Stimulated activated CD8-positive, alpha-beta memory T cell treated with anti-CD3 and anti-CD28 coated beads, Interleukin-2, amount 100 ng/mL, for 48 hours (primary cell): Measurements from ENCODE around the gene FADD.

Experiments
- DNase-seq, 2 donors: peaks; one replicate each; pipeline ENCODE4 v3.0.0-alpha.2; 2020; ENCODE audit warnings: low read depth in 2 of 2

FADD gene, protein sequence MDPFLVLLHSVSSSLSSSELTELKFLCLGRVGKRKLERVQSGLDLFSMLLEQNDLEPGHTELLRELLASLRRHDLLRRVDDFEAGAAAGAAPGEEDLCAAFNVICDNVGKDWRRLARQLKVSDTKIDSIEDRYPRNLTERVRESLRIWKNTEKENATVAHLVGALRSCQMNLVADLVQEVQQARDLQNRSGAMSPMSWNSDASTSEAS

GRCh38 chr11:70202920-70203750, at the start of gene FADD:
TSS of gene FADD (plus strand) at chr11:70203296. CDS start at chr11:70203460, 164 bp downstream.
- peak; percentile 81 to 82 for DNase-seq

- no peak for DNase-seq
Observed at GRCh38 chr11:70155386-70155785, 47.7 kb upstream of the FADD start.

DNA sequence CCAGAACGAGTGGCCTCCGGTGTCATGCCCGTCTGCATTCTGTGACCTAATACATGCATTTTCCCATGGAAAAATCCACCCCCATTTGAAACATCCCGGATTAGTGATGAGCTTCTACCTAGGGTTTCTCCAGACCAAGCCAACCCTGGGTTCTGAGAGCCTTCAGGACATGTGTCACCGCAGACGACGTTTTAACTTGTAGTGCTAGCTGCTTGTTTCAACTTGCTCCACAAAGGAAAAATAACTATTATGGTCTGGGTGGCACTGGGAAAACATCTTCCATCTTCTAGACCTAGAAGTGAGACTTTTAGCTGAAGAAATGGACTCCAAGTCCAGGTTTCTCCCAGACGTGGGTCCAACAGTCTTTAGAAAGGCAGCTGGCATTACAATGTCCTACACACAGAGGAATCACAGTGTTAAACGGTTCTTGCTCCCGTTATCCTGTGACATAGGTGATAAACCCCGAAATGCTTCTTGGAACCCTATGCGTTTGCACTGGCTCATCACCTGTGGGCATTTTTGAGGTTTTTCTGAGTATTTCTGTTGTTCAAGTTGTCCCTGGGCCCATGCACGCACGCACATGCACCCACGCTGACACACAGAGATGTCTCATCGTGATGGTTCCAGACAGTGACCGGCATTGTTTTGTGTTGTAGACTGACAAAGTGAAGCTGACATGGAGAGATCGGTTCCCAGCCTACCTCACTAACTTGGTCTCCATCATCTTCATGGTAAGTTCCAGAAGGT, 46.6 kb upstream of the FADD start:
- DNase-seq, result no peak

DNA sequence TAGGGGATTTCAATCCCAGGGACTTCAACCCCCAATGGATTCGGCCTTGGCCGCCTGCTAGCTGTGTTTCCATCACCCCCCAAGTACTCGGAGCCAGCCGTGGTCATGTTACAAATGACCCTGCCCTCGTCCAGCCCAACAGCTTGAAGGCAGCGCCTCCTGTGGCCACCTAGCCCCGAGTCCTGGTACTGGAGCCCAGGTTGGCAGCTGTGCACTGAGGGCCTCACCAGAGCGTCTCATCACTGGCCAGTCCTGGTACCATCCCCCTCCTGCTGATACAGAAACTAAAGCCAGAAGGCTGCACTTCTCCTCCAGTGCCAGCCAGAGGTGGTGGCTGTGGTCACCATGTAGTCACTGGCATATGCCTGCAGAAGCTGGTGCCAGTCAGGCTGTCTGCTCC, 44.9 kb upstream of the FADD start:
- DNase-seq, result no peak

DNA sequence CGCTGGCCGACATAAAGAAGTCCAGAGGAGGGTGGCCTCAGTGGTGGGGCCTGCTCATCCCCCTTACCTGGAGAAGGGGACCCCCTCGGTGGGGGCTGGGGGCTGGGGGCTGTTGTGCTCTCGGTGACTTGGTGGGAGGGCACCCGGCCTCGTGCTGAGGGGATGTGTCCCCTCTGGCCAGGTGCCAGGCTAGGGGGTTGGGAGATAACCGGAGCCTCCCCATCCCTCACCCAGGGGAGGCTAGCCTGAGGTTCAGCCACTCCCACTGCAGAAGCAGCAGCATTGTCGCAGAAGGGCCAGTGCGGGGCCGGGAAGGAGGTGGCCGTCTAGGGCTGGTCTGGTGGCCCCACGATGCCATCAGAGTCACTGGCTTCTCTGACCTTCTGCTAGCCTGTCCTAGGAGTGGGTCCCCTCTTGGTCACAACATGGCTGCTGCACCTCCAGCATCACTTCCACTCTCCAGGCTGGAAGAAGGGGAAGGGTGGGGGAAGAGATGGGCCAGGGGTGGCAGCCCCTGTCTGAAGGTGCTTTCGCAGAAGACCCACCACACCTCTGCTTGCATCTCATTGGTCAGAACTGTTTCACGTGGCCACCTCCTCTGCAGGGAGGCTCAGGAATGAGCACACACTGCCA, 44.2 kb upstream of the FADD start:
- DNase-seq, result no peak

DNA sequence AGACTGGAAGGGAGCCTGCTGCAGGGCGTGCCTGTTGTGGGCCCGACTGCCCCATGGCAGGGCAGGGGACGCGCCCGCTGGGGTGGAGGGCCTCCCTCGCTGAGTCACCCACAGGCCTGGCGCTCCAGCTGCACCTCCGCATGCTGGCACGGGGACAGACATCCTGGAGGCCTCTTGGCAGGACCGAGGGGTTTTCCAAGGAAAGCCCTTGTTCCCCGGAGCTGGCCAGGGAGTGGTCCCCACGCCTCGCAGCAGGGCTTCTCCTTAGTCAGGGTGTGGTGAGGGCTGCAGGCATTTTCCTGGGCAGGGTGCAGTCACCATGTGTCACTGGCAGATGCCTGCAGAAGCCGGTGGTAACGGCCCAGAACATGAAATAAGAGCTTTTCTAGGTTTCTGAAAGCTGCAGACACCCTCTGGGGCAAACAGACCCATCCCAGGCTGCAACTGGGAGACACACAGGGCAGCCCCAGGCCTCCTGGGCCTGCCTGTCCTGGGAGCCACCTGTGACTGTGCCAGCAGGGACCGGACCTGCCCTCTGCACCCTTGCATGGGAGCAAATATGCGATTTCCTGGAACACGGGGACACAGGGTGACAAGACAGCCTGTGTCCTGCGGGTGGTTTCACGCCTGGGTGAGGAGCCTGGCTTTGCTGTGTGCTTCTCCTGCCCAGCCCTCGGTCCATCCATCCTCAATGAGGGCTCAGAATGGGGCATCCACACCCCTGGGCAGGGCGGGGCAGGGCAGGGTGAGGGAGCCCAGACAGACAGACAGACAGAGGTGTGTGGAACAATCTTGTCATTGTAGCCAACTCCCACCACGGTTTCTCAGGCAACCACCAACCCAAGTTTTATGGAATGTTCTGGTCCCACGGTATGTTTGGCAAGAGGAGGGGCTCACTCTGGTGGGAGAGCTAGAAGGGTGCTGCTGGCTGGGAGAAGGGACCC, 43.2 kb upstream of the FADD start:
- no peak for DNase-seq

DNA sequence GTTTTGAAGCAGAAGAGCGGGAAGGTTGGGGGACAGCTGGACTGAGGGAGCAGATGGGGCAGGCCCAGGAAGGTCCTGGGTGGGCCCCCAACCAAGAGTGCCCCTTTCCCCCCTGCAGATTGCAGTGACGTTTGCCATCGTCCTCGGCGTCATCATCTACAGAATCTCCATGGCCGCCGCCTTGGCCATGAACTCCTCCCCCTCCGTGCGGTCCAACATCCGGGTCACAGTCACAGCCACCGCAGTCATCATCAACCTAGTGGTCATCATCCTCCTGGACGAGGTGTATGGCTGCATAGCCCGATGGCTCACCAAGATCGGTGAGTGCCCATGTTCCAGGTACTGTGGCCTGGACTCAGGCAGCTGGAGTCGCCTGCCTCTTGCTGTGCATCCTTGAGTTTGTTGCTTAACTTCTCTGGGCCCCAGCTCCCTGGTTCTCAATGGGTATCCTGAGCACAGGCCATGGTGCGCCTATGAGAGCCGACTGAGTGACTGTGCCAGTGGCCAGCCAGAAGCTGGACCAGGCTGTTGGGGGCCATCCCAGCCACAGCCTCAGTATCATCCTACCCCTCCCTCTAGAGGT, 42.0 kb upstream of the FADD start:
- no peak for DNase-seq

GRCh38 chr11:70164705-70165104, 38.4 kb upstream of the FADD start:
- DNase-seq, result no peak

DNA sequence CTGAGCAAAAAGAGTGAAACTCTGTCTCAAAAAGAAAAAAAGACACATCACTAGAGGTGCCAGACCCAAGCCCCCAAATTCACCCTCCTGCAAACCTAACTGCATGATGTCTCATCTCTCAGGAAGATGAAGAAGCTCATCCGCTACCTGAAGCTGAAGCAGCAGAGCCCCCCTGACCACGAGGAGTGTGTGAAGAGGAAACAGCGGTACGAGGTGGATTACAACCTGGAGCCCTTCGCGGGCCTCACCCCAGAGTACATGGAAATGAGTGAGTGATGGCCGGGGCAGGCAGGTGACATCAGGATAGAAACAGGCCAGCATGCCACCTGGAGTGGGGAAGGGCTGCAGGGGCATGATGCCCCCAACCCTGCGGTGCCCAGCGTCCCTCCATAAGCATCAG, 36.0 kb upstream of the FADD start:
- DNase-seq, result no peak

DNA sequence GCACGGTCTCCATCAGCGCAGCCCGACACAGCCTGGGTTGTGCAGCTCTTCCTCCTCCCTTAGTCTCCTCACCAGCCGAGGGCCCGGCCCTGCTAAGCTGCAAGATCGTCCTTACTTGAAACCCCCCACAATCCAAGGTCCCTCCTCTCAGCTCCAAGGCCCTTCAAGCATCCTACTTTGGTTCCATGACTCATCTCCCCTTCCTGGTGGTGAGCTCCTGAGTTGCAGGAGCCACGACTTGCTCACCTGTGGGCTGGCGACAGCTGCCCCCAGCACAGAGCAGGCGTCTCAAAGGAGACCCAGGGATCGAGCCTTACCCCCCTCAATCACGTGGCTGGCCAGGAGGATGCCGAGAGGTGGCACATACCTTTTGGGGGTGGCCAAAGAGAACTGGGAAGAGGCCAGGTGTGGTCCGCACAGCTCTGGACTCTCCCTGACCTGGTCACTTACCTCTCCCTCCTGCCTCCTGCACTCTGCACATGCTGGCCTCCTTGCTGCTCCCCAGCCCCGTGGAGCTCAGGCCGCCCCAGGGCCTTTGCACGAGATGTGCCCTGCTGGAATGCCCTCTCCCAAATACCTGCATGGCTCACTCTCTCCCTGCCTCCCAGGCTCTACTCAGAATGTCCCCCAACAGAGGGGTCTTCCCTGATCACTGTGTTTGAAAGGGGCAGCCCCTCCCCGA, 35.2 kb upstream of the FADD start:
- DNase-seq, result no peak

DNA sequence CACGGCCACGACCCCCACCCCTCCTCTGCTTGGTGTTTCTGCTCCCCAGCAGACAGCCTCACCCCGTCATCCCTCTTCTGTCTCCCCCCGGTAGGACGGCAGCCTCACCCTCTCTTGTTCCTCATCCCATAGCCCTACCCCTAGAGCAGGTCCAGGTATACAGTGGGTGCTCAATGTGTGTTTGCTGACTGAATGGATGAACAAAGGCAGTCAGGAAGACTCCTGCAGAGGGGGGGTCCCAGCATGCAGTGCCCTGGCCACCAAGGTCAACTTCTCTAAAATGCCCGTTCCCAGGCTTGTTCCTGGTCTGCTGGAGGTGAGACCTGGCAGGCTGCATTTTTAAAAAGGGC, 34.7 kb upstream of the FADD start:
- DNase-seq, result no peak

DNA sequence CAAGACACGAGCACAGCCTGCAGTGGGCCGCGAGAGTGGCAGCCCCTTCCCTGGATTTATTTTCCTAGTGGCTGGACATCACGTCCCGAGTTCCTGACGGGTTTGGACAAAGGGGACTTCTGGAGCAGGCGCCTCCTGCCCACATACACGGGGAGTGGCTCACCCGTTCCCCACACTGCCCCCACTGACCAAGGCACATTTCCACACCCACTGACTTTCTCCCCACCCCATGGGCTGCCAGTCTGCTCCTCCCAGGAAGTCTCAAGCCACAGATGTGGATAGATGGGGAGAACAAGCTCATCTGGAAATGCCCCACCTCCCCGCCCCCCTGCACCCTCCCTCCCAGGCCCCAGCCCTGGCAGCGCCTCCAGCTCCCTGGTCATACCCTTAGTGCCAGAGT, 34.0 kb upstream of the FADD start:
- DNase-seq, result no peak

DNA sequence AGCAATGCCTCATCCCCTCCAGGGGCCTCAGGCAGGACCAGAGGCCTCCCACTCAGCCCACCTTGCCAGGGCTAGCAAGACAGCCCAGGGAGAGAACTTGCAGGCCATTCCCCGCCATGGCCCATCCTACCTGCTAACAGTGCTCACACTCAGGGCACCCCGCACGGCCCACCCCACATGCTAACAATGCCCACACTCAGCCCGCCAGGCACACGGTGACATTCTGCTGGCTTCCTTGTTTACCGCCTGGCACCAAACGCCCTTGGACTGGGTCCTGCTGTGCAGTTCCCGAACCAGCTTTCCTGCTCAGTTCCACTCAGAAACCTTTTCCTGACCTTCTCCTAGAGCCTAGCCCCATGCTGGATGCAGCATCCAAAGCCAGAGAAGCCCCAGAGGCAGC, 33.5 kb upstream of the FADD start:
- DNase-seq, result no peak

DNA sequence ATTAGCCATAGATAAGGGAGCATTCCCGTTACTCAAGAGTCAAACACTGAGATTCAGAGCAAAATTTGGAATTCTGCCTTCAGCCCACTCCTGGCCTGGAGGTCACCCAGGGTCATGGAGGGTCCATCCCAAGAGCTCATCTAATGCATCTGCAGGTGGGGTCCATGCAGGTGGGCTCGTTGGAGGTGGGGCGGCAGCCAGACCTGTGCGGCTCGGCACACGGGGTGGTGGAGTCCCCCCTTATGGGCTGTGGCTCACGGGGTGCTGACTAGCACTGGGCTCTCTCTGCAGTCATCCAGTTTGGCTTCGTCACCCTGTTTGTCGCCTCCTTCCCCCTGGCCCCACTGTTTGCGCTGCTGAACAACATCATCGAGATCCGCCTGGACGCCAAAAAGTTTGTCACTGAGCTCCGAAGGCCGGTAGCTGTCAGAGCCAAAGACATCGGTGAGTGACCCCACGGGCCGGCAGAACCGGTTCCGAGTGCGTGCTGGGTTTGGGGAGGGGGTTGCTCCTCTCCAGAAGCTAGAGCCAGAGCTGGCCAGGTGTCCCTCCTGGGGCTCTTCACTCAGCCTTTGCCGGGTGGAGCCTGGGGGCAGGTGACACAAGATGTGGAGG, 32.4 kb upstream of the FADD start:
- no peak for DNase-seq

DNA sequence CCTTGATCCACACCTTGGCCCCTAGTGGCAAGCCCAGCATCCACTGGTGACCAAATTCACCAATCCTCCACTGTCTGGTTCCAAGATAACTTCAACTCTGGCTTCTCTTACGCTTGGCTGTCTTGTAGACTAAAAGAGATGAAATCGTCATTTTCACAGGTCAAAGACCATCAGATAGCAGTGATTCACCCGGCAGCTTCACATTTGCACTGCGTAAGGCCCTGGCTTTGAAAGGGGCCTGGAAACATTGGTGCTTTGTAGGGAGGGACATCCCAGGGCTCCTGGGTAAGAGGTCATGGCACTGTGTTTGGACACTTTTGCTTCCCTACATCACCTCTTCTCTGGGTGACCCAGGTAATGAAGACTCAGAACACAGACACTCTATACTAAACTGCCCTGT, 30.1 kb upstream of the FADD start:
- no peak for DNase-seq

DNA sequence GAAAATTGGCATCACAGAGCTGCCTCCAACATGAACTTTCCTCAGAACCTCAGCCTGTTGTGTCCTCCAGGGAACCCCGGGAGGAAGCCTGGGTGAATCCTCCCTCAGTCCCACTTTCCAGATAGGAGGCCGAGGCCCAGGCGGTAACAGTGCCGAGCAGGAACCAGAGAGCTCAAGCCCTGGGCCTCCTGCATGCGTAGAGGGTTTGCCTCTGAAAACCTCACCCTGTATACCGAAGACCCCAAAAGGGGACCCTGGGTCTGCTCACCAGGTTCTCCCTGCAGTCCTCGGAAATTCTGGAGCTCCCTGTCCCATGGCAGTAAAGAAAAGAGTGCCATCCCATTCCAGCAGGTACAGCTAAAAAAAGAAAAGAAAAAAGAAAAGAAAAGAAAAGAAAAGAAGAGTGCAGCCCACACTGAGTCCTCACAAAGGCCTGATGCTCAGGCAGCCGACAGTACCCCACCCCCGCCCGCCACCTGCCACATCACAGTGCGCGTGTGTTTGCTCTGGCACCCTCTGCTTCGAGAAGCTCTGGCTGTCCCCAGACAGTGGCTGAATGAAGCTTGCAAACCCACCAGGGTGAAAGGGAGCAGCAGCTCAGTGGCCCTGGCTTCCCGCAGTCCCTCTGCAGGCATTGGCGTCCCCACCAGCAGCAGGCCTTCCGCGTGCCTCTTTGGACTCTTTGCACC, 28.4 kb upstream of the FADD start:
- DNase-seq, result no peak

DNA sequence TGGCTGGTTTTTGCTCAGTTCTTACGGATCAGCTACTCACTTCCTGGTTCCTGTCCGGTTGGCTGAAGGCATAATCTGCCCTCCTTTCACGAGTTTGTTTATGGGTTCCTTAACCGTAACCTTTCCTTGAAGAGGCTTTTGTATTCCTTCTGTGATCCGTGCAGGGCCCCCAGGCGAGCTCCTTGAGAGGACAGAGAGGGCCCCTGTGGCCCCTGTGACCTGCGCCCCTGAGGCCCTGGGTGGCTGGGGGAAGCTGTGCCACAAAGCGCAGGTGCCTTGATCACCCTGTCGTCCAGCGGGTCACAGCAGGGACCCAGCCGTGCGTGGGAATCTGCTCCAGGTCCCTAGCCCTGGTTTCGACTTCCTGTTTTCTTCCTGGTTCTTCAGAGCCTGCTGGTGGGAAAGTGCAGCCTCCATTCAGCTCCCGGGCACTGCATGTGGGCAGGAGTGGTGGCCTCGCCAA, 27.8 kb upstream of the FADD start:
- DNase-seq, result no peak

DNA sequence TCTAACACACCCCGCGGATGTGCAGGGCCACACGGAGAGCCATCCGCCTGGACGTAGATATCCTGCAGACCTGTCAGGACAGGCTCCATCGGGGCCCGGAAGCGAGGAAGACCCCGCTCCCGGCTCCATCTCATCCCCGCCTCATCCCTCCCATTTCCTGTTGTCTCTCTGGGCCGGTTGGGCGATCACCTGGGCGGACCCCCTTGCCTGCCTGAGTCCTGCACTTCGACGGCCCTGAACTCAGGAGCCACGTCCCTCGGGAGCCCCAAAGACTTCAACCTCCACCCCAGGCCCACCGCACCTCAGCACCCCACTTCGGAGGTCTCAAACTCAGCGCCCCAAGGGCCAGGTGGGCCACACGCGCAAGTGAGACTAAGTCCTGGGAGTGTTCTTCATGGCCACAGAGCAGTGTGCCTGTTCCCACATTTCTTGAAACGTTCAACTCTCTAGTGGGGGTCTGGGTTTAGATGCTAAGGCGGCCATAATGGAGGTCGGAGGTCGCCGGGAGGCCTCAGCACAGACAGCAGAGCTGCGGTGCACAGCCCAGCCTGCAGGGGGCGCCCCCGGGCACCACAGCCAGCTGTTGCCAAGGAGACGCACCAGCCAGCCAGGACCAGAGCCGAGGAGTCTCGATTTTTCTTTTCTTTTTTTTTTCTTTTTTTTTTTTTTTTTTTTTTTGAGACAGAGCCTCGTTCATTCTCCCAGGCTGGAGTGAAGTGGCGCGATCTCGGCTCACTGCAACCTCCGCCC, 26.0 kb upstream of the FADD start:
- peak; percentile 54 to 60 for DNase-seq
